Mucosa of descending colon (tissue), 3 donors: ENCODE results near the gene ZNF735. TPM values are rescaled to one million over a fixed set of nuclear protein-coding genes. Genes with fewer than 3 reads are reported as not detected.

Source experiments
- ATAC-seq: fragments of 200-7000 bp; cut with Tn5 transposase; one replicate; pipeline ENCODE4 v1.9.1; 2020; ENCODE audit warnings: mild to moderate bottlenecking, moderate library complexity
- DNase-seq, 3 donors: peaks; one replicate each; pipeline ENCODE4 v3.0.0-alpha.2; 2020
- H3K36me3 ChIP-seq: fragments of 200-600 bp; one replicate; pipeline ENCODE4 v1.8.0; 2021; ENCODE audit warnings: low read depth, mild to moderate bottlenecking
- H3K4me1 ChIP-seq: fragments of 200-600 bp; one replicate; pipeline ENCODE4 v1.8.0; 2021; ENCODE audit warnings: low read depth, mild to moderate bottlenecking
- H3K4me3 ChIP-seq: fragments of 200-600 bp; one replicate; pipeline ENCODE4 v1.8.0; 2021; ENCODE audit warnings: mild to moderate bottlenecking
- H3K9me3 ChIP-seq: fragments of 200-600 bp; one replicate; pipeline ENCODE4 v1.8.0; 2021; ENCODE audit warnings: mild to moderate bottlenecking
- intact Hi-C, 2 donors: fragments of 100-400 bp; cut with DNase I in 1 of 2; cut with micrococcal nuclease in 1 of 2; formaldehyde crosslinking; loops; one replicate each; pipeline versions ENCODE4 v1.11.0 to v1.11.1; 2022; cut with DNase I, micrococcal nuclease
- total RNA-seq, 3 donors: library from RNA; stranded (reverse); fragmentation: NEBNext Ultra II Directional in 2 of 3; extraction: Animal tissue kit (Norgen Biotek cat#: 25700) in 2 of 3; gene quantifications; one replicate each; pipeline versions ENCODE4 v1.2.1 to v1.2.4, GENCODE V29; 2021 to 2023
- TF ChIP-seq, protein P1 (sequence below): fragments of 200-600 bp; IDR thresholded peaks from one replicate; pipeline ENCODE4 v1.8.0; 2022; ENCODE audit warnings: antibody characterized with exemption, mild to moderate bottlenecking
- donor health status: DM: no; HTN: no; CAD: no; lungs with moderate emphysema.
- donor health status: DM: no; HTN: no; CAD: no.
- donor health status: DM: no; HTN: yes; CAD: no.

The ZNF735 gene
- total RNA-seq, 3 donors from 2014 or later: not detected

DNA sequence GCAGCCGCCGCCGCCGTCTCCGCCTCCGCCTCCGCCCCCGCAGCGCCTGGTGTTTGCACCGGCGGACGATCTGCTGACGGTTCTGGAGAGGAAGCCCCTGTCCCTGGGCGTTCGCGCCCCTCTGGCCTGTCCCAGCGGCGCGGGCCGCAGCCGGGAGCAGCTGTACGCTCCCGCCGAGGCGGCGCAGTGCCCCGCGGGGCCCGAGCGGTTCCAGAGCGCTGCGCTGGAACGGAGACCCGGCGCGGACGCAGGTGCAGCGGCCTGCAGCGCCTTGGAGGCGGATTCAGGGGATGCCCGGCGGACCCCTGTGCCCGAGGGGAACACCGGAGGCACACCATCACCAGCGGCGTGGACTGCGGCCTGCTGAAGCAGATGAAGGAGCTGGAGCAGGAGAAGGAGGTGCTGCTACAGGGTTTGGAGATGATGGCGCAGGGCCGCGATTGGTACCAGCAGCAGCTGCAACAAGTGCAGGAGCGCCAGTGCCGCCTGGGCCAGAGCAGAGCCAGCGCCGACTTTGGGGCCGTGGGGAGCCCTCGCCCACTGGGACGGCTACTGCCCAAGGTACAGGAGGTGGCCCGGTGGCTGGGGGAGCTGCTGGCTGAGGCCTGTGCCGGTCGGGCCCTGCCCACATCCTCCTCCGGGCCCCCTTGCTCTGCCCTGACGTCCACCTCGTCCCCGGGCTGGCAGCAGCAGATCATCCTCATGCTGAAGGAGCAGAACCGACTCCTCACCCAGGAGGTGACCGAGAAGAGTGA lies 24.8 kb upstream of the ZNF735 start:
- Histone ChIP-seq H3K4me1 (no peaks in the 10 kb centered on the region), H3K9me3 (peaks cover 62% of the 10 kb centered on the region), H3K4me3 (no peak overlapping the region), H3K36me3 (no peaks in the 10 kb centered on the region)
- ATAC-seq (no peak), DNase-seq (no peak)
- intact Hi-C loops: loop anchor here (10.0 kb wide), 2 partner anchors 433 to 443 kb away; no protein-coding TSS in a partner anchor
- TF ChIP-seq, protein P1, sequence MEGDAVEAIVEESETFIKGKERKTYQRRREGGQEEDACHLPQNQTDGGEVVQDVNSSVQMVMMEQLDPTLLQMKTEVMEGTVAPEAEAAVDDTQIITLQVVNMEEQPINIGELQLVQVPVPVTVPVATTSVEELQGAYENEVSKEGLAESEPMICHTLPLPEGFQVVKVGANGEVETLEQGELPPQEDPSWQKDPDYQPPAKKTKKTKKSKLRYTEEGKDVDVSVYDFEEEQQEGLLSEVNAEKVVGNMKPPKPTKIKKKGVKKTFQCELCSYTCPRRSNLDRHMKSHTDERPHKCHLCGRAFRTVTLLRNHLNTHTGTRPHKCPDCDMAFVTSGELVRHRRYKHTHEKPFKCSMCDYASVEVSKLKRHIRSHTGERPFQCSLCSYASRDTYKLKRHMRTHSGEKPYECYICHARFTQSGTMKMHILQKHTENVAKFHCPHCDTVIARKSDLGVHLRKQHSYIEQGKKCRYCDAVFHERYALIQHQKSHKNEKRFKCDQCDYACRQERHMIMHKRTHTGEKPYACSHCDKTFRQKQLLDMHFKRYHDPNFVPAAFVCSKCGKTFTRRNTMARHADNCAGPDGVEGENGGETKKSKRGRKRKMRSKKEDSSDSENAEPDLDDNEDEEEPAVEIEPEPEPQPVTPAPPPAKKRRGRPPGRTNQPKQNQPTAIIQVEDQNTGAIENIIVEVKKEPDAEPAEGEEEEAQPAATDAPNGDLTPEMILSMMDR: no peak

- H3K4me3 ChIP-seq: no peak overlapping the region
- TF ChIP-seq, protein P1: peak; percentile 14
- ATAC-seq (no peak), DNase-seq (peak in 1 of 3 donors; percentile 12)
- intact Hi-C loops: loop anchor here (10.0 kb wide), 2 partner anchors 432 to 442 kb away; no protein-coding TSS in a partner anchor
- peaks cover 58% of the 10 kb centered on the region for H3K9me3 ChIP-seq
- no peaks in the 10 kb centered on the region for H3K36me3 ChIP-seq
- no peaks in the 10 kb centered on the region for H3K4me1 ChIP-seq
These were observed 23.8 kb upstream of the ZNF735 start for GRCh38 chr7:64183126-64183742.

DNA sequence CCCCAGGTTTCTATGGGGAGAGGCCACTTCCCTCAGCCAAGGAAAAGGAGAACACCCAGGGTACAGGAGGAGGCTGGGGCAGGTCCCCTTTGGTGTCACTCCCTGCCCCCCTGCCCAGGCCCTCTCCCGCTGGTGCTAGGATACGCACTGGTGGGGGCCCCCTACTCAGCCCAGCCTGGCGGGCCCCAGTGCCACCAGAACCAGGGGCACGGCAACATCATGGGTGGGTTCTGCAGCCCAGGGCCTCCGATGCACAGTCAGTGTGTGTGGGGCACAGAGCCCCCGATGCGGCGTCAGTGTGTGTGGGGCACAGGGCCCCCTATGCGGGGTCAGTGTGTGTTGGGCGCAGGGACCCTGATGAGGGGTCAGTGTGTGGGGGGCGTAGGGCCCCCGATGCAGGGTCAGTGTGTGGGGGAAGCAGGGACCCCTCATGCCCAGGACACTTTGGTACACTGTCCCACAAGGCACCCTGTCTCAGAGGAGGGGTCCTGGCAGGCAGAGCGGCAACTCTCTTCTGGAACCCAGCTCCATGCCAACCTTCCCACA lies 23.1 kb upstream of the ZNF735 start:
- intact Hi-C loops: loop anchor here (10.0 kb wide), 2 partner anchors 431 to 441 kb away; no protein-coding TSS in a partner anchor
- H3K4me3 ChIP-seq: no peak overlapping the region
- DNase-seq: no peak
- peaks cover 55% of the 10 kb centered on the region for H3K9me3 ChIP-seq
- H3K4me1 ChIP-seq: no peaks in the 10 kb centered on the region
- TF ChIP-seq, protein P1: no peak
- ATAC-seq: no peak
- H3K36me3 ChIP-seq: no peaks in the 10 kb centered on the region

GRCh38 chr7:64184376-64184775 lies 22.6 kb upstream of the ZNF735 start:
- intact Hi-C loops: loop anchor here (10.0 kb wide), 2 partner anchors 430 to 440 kb away; no protein-coding TSS in a partner anchor
- no peak for ATAC-seq
- Histone ChIP-seq H3K9me3 (peaks cover 53% of the 10 kb centered on the region), H3K4me3 (no peak overlapping the region), H3K36me3 (no peaks in the 10 kb centered on the region), H3K4me1 (no peaks in the 10 kb centered on the region)
- no peak for DNase-seq
- TF ChIP-seq, protein P1: no peak

GRCh38 chr7:64187408-64187807 lies 19.6 kb upstream of the ZNF735 start:
- TF ChIP-seq, protein P1: no peak
- Histone ChIP-seq H3K36me3 (no peaks in the 10 kb centered on the region), H3K9me3 (peaks cover 55% of the 10 kb centered on the region), H3K4me1 (no peaks in the 10 kb centered on the region), H3K4me3 (no peak overlapping the region)
- DNase-seq (no peak), ATAC-seq (no peak)
- intact Hi-C loops: loop anchor here (10.0 kb wide), 2 partner anchors 427 to 437 kb away; no protein-coding TSS in a partner anchor
